ENCODE data around the gene SUSD1. TPM values are rescaled to one million over a fixed set of nuclear protein-coding genes. Genes with fewer than 3 reads are reported as not detected.
"Not testable (repeated sequence)": the region's sequence is repeated elsewhere in the genome, so short reads cannot be mapped to it uniquely, and the experiment has no call there.

The SUSD1 gene
- total RNA-seq, 4 donors from 2014 or later = 2.6 to 6.2 (median 3.4) TPM

DNA sequence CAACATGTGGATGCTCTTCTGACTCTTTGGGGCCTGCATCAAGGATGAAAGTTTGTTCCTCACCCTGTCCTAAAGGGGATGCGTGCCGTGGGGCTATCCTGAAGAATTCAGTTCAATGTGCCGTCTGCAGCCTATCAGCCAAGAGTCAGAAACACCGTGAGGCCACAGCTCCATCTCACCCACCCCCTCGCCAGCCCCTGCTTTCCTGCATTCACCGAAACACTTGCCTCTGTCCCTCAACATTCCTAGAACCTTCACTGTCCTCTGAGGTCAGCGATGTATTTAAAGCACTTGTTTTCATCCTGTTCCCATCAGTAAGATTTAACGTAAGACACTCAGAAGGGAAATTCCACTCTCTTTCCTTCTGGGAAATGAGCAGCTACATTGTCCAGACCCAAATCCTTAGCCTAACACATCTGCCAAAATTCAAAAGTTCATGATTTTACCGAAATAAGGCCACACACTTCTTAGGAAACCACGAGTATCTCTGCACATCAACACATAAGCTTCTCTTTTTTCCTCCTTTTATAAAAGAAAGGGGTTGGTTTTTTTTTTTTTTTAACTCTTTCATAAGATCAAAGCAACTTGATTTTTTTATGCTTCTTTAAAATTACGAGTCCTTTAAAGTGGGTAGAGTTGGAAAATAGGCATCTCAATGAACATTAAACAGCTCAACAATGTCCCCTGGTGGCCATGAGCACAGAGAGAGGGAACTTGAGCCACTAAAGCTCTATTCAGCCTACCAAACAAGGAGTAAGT is 100.7 kb downstream of the SUSD1 start:
- peak in 1 of 2 donors; percentile 72 for DNase-seq (ENCODE audit: low spot score in 2 of 2)

DNA sequence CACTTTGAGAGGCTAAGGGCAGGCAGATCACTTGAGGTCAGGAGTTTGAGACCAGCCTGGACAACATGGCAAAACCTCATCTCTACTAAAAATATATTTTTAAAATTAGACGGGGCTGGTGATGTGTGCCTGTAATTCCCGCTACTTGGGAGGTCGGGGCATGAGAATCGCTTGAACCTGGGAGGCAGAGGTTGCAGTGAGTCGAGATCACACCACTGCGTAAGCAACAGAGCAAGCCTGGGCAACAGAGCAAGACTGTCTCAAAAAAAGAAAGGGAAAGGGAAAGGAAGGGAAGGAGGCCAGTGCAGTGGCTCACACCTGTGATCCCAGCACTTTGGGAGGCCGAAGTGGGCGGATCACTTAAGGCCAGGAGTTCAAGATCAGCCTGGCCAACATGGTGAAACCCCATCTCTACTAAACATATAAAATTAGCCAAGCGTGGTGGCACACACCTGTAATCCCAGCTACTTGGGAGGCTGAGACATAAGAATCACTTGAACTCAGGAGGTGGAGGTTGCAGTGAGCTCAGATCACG is 101.4 kb downstream of the SUSD1 start:
- 91 to 94% methylated on average over 10 of the region's 10 CpGs for WGBS, 2 donors
- DNase-seq (ENCODE audit: low spot score in 2 of 2); intact Hi-C loops (cut with DNase I; ENCODE audit: low total_unique reads); H3K4me3 ChIP-seq (ENCODE audit: low read depth, poor library complexity, severe bottlenecking): not testable (repeated sequence)

More for the DNA sequence above, 100.7 kb downstream of the SUSD1 start:
- no peak overlapping the region for H3K4me3 ChIP-seq (ENCODE audit: low read depth, poor library complexity, severe bottlenecking)
- intact Hi-C loops (cut with DNase I; ENCODE audit: low total_unique reads) = loop anchor here (5.0 kb wide), 1 partner anchor 312 kb away; no protein-coding TSS in a partner anchor
- TF ChIP-seq, protein P1, sequence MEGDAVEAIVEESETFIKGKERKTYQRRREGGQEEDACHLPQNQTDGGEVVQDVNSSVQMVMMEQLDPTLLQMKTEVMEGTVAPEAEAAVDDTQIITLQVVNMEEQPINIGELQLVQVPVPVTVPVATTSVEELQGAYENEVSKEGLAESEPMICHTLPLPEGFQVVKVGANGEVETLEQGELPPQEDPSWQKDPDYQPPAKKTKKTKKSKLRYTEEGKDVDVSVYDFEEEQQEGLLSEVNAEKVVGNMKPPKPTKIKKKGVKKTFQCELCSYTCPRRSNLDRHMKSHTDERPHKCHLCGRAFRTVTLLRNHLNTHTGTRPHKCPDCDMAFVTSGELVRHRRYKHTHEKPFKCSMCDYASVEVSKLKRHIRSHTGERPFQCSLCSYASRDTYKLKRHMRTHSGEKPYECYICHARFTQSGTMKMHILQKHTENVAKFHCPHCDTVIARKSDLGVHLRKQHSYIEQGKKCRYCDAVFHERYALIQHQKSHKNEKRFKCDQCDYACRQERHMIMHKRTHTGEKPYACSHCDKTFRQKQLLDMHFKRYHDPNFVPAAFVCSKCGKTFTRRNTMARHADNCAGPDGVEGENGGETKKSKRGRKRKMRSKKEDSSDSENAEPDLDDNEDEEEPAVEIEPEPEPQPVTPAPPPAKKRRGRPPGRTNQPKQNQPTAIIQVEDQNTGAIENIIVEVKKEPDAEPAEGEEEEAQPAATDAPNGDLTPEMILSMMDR (IDR thresholded peaks at IDR 0.05) = peak in 1 of 3 donors; percentile 86
- TF ChIP-seq POLR2A (IDR thresholded peaks at IDR 0.05) = no peak
- 52 to 54% methylated on average over 11 of the region's 11 CpGs for WGBS, 2 donors

DNA sequence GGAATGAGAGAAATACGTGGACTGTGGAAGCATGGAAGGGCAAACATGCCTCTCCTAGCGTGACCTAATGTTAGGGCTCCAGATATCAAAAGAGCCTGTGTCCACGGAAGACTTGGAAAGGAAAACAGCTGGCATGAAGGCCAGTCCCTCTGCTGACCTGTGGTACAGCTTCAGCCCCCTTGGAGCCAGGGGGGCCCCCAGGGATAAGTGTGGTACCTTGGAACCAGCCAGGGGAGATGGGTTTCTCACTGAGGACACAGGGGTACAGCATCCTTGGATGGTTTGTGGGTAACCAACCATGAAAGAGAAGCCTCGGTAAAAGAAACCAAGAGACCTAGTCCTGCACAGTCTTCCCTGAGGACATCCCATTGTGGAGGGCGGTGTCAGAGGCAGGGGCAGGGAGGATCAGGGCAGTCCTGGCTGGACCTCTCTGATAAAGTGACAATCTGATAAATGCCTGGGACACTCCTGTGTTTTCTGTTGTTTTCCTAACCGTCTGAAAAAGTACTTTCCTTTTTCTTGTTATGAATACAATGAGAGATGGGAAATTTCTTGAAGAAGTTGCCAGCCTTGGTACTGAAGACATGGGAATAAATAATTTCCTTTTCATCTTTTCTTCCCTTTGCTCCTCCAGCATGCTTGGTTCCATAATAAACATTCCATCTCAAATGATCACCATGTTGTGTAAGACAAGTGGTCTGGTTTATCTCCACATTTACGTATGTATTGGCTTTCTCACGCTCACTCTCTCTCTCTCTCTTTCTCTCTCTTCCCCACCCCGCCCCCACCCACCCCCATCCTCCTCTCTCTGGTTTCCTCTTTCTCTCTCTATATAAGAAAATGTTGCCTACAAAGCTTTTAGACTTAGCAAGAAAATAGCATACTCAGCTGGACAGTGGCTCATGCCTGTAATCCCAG is 102.1 kb downstream of the SUSD1 start:
- intact Hi-C loops (cut with DNase I; ENCODE audit: low total_unique reads) = no loop called here

DNA sequence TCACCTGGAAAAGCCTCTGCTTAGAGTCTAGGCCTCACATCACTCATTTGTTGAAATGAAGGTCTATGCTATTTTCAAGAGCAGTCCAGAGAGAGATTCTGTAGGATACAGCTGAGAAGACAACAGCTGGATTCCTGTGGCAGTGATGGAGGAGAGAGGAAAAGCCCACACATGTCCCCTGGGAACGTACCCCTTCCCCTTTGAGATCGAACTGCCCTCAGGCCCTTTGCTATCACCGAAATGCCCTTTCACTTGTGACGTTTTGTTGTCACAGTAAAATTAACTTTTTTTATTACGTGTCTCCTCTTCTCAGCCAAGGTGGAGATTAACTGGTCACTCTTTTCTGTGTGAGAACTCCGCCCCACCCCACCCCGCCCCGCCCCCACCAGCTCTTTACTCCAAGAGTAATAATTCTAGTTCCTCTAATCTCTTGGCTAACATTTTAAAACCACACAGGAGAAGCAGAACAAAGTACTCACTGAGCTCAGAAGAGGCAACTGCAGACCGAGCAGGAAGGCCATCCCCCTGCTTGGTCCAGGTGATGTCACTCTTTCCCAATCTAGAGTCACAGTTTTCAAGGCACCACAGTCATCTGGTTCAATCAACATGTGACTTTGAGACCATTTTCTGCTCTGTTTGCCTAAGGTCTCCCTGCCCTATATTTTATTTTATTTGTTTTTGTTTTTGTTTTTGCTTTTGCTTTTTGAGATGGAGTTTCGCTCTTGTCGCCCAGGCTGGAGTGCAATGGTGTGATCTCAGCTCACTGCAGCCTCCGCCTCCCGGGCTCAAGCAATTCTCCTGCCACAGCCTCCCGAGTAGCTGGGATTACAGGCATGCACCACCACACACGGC is 105.6 kb downstream of the SUSD1 start:
- no peak for DNase-seq (ENCODE audit: low spot score in 2 of 2)
- TF ChIP-seq, protein P1 (IDR thresholded peaks at IDR 0.05) = no peak
- TF ChIP-seq POLR2A (IDR thresholded peaks at IDR 0.05) = no peak
- WGBS, 2 donors = 85 to 87% methylated on average over 15 of the region's 15 CpGs
- intact Hi-C loops (cut with DNase I; ENCODE audit: low total_unique reads) = no loop called here
- no peak overlapping the region for H3K4me3 ChIP-seq (ENCODE audit: low read depth, poor library complexity, severe bottlenecking)

More for the DNA sequence above, 102.1 kb downstream of the SUSD1 start:
- DNase-seq (ENCODE audit: low spot score in 2 of 2) = no peak
- no peak for TF ChIP-seq POLR2A (IDR thresholded peaks at IDR 0.05)
- H3K4me3 ChIP-seq (ENCODE audit: low read depth, poor library complexity, severe bottlenecking) = no peak overlapping the region
- 70 to 71% methylated on average over 9 of the region's 9 CpGs for WGBS, 2 donors

DNA sequence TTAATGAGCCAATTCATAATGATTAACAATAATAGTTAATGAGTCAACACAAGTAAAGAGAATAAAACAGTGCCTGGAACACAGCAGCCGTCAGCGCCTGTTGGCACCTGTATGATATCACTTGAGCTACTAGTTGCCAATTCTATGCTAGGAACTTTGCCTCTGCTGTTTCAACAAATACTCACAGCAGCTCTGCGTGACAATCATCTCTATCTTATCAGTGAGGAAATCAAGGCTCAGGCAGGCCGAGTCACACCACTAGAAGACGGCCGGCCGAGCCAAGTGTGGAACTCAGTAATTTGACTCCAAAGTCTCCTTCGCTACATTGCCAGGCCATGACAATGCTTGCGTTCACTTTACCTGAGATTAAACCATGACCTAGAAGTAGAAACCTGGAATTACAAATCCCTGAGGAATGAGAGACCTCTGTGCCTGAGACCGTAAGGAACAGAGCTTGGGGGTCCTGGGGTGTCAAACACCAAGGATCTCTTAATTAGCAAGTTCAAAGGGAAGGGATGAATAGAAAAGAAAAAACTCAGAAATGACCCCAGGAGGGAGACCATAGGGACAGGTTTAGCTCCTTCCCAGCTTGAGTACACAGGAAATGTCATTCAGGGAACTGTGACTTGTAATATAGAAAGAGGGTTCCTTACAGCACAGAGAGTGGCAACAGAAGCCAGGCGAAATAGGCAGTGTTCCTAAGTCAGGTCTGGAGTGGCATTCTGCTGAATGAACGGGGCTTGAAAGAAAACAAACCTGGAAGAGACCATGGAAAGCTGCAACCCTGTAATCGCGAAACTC is 109.1 kb downstream of the SUSD1 start:
- intact Hi-C loops (cut with DNase I; ENCODE audit: low total_unique reads) = no loop called here
- DNase-seq (ENCODE audit: low spot score in 2 of 2) = no peak
- WGBS, 2 donors = 63 to 71% methylated on average over 14 of the region's 14 CpGs
- no peak overlapping the region for H3K4me3 ChIP-seq (ENCODE audit: low read depth, poor library complexity, severe bottlenecking)
- TF ChIP-seq, protein P1 (IDR thresholded peaks at IDR 0.05) = no peak
- no peak for TF ChIP-seq POLR2A (IDR thresholded peaks at IDR 0.05)

Data from lower leg skin (tissue), 4 donors.